SK-N-SH treated with all-trans-retinoic acid at 6 μM for 48 hours (cell line): ENCODE data around the gene METAP2.
"Not testable (repeated sequence)": the region's sequence is repeated elsewhere in the genome, so short reads cannot be mapped to it uniquely, and the experiment has no call there.

ENCODE experiments used
- ARNTL ChIP-seq: fragments of 450-650 bp; formaldehyde crosslinking; IDR thresholded peaks from 2 replicates; pipeline ENCODE4 v1.5.0; 2020; ENCODE audit warnings: low read depth, mild to moderate bottlenecking, moderate library complexity, borderline replicate concordance
- ESRRG ChIP-seq: fragments of 250-450 bp; sonication (Bioruptor Pico); IDR thresholded peaks from 2 replicates; pipeline ENCODE4 v1.6.1; 2021; ENCODE audit warnings: mild to moderate bottlenecking
- PATZ1 ChIP-seq: fragments of 250-450 bp; sonication (Bioruptor Pico); IDR thresholded peaks from 2 replicates; pipeline ENCODE4 v1.8.0; 2020; ENCODE audit warnings: mild to moderate bottlenecking, moderate library complexity, borderline replicate concordance
- SNAI2 ChIP-seq: fragments of 250-450 bp; sonication (Bioruptor Pico); IDR thresholded peaks from 2 replicates; pipeline ENCODE4 v1.5.0; 2020; ENCODE audit warnings: mild to moderate bottlenecking, moderate library complexity
- TCF4 ChIP-seq: fragments of 250-450 bp; sonication (Bioruptor Pico); IDR thresholded peaks from 2 replicates; pipeline ENCODE4 v1.8.0; 2021; ENCODE audit warnings: mild to moderate bottlenecking, moderate library complexity, borderline replicate concordance

GRCh38 chr12:95463776-95464175 is 10.2 kb upstream of the METAP2 start:
- TF ChIP-seq SNAI2 (CRISPR knock-in tag); TCF4; PATZ1; ESRRG; ARNTL (CRISPR knock-in tag): not testable (repeated sequence)
